ENCODE results near the gene WWOX.

The WWOX gene

DNA sequence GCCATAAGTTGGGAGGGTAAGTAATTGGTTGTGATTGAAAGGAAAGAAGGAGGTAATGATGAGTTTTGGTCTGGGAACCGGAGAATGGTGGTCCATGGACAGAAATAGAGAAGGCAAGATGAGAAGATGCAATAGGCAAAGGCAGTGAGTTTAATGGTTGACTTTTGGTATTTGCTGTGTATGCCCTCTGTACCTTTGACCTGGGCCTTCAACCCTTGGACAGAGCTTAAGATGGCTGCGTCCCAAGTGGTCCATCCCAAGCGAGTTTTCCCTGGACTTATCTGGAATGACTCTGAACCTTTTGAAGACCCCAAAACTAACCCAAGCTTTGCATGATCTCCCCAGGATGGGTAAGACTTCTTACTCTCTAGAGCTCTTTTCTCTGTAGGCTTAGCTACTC, 836.6 kb downstream of the WWOX start:
- no peak for DNase-seq

DNA sequence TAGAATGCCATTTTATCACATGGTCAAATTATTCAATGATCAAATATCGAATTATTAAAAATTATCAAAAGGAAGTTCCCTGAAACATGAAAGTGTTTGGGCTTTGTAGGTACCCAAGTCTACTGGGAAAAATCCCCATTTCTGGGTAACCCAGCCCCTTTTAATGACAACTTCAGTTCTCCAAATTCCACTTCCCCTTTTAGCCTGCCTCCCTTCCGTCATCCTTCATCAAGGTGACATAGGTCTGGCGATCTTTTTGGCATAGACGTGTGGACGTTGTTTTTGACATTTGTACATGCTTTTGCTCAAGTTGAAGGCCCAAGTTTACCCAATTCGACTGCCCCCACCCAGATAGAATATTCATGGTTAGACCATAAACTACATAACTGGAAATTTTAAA, 840.1 kb downstream of the WWOX start:
- DNase-seq: no peak

DNA sequence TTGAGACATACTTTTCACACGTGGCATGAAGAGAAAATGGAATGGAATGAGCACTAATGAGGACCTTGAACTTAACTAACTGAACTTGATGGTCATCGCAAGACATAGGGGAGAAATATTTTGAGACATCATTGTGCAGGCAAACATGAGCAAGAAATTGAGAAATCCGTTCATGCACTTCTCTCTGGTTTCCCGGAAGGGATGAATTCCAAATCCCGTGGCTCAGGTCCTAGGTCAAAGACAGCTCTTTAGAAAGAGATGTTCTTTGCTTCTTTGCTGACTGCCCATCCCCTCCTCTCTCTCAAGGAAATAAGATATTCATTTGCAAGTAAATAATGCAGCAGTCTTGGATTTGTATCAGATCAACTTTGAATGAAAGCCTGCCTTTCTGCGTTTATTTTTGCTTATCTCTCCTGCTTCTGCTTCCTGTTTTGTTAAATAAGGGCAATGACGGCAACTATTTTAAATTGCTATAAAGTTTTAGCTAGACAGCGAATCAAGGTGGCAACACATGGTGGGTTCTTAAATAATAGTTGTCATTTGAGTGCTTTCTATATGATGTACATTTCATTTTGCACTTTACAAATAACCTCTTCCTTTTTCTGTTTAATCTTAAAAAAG, 843.3 kb downstream of the WWOX start:
- no peak for DNase-seq

DNA sequence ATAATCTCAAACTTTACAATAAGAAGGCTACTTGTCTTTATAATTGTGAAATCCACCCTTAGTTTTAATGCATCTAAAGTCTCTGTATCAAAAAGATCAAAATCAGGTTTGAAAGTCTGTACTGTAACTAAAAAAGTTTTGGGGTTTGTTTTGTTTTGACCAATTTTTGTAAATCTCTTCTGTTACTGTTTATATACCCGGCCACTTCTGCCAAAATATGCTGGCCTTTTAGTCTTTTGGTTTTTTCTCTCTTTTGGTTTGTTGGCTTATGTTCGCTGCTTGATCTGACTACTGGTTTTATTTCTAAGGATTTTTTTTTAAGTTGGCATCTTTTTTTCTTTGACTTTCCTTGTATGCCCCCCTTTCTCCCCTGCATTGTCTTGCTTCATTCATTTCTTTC, 845.9 kb downstream of the WWOX start:
- no peak for DNase-seq

DNA sequence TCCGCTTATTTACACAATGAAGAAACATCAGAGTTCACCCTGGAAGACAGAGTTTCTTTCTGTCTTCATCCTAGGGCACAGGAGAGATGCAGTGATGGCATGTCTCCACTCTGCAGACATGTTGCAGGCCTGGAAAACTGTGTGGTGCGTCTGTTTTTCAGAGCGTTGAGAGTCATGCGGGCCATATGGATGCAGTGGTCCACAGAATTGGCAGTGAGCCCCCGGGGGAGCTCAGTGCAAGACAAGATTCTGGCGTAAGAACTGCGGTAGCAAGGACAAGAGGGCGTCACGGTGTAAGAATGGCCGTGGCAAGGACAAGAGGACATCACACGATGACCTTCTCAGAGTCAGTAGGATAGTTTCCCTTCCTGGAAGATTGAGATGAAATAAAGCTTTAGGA, 847.1 kb downstream of the WWOX start:
- no peak for DNase-seq

DNA sequence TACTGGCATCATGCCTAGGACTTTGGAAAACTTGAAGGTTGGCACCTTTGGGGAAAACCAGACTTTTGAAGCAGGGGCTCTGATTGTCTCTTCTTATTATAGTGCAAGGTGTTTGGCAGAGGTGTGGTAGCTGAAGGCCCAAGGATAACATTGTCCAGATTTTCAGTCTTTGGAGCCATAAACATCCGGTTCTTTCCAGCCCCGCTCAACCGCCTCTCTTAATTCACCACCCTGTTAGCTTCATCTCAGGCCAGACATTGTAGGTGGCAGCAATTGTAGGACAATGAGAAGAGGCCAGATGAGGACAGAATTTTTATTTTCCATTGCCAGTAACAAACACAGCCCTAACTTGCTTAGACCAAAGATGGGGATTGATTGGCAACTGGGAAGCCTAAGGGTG, 851.3 kb downstream of the WWOX start:
- no peak for DNase-seq

DNA sequence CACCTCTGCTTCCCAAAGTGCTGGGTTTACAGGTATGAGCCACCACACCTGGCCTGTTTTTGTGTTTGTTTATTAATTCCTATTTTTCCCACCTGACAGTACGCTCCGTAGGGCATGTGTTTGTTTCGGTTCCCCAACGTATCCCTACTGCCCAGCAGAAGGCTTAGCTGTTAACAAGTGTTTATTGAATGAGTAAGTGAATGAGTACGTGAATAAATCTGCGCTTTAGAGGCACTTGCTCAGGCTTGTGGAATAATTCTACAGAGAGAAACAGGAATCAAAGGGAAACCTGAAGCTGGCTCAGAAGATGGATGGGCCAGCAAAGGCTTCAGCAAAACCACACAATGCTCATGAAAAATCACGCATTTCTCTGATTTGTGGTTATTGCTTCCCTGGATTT, 853.2 kb downstream of the WWOX start:
- no peak for DNase-seq

DNA sequence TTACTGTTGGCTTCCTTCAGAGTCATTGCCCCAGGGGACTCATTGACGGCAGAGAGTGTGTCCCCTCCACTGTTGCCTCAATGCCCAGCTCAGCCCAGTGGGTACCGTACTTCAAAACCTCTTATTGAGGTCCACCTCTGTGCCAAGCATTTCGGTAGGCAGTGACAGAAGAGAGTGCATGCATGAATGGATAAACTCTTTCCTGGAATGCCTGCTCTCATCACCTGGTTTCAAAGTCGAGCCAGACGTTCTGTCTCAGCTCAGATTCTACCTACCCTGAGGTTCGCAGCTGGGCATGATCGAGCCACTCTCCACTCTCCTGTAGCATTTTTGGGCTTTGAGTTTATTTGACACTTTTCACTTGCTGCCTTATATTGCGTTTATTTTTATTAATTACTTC, 854.1 kb downstream of the WWOX start:
- DNase-seq: no peak

DNA sequence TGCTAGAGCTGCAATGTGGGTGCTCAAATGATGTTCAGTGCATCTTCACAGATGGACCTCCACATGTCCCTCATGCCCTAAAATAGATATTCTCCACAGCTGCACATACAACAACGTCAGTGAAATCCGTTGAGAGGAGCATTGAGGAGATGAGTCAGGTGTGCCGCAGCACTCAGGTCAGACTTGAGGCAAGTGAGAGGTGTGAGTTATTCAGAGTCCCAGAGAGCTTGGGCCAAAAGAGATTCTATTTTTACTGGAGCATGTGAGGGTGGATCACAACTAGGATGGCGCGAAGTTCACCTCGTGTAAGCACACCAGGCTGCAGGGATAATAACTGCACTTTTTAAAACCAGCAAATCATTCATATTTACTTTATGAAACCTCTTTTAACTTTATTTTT, 855.8 kb downstream of the WWOX start:
- DNase-seq: no peak

DNA sequence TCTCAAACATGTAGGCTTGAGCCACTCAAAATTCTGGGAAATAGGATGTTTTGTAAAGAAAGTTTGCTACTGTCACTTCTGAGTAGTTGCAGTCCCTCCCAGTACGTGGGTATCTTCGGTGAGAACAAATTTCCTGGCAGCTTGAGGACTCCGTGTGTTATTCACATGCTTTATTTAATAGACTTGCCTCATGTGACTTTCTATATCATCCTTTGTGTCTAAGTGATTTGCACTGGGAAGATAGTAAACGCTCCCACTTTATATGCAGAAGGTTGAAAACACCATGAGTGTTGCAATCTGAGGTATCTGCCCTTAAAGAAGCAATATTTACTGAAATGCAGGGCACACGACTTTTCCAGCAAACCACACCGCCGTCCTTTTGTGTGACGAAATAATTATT, 857.4 kb downstream of the WWOX start:
- no peak for DNase-seq

DNA sequence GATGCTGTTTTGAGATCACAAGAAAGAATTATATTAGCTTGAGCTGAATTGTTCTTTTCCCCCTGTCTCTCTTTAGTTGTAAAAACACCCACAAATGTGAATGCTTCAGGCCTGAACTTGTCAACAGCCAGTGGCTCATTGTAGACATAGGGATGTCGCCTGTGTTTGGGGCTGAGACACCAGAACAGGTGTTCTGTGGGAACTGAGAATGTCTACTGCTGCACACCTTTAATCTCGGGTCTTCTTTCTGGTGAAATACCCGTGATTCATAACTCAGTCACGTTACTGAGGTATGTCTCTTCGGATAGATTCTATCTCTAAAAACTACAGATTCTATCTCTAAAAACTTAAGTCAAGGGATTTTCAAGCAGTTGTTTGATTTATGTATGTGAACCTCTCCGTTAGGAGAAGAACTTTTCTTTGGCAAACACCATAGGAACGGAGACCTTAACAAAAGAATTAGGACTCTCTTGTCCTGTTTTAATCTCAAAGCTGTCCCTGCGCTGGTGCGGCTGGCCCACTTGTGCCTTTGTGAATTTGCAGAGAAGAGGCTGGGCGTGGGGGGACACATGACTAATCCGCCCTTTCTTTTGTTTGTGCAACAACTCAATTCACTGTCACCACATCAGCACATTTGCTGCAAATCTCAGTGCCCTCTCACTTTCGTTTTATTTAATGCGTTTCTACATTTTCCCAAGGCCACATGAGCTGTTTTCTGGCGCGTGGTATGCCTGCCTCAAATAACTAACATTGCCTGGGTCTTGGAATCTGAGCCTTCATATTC, 858.1 kb downstream of the WWOX start:
- DNase-seq: no peak

DNA sequence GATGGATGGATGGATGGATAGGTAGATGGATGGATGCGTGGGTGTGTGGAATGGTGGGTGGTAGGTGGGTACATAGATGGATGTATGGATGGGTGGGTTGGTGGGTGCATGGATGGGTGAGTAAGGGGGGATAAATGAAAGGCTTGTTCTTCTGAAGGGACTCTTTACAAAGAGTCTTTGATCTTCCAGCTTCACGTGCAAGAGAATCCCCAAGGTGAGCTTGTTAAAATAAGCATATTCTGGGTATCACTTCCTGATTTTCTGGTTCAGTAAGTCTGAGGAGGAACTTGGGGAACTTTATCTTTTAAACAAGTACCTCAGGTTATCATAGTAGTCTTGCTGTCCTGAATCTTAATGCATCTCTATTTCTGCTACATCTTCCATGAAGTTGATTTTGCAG, 862.0 kb downstream of the WWOX start:
- DNase-seq: no peak

DNA sequence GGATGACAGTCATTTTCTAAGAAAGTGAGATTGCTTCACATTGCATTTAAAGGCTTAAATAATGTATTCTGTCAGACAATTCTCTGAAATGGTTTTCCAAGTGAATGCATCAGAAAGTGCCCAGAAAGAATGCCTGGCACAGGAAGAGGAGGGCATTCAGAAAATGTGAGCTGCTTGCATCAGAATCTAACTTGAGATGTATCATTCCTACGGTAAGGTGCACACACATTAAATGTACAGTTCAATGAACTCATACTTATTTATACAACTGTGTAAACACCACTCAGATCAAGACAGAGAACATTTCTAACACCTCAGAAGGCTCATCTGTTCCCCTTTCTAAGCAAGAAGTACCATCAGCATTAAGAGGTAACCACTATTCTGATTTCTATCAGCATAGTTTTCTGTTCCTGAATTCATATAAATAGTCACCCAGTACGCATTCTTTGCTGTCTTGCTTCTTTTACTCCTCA, 863.0 kb downstream of the WWOX start:
- DNase-seq: no peak

DNA sequence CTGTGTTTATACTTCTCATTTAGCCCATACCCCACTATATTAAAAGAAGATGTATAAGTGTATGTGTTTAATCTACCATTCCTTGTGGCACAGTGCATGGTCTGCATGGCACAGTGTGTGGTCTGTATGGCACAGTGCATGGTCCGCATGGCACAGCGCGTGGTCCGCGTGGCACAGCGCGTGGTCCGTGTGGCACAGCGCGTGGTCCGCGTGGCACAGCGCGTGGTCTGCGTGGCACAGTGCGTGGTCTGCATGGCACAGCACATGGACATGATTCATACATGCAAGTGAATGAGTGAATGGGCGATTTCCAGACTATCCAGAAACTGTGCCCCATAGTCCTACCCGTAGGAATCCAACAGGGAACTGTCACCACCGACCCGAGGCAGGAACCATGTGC, 868.5 kb downstream of the WWOX start:
- DNase-seq: no peak

DNA sequence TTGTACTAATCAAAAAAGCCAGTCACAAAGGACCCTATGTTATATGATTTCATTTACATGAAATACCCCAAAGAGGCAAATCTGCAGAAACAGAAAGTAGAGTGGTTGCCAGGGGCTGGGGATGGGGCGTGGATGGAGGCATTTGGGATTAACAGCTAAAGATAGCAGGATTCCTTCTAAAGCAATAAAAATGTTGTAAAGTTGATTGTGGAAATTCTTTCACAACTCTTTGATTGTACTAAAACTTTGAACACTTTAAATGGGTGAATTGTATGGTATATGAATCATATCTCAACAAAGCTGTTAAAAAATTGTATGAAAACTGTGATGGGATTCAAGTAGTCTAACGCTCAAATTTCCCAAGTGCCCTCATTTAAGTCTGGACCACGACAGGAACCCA, 870.3 kb downstream of the WWOX start:
- DNase-seq: no peak

DNA sequence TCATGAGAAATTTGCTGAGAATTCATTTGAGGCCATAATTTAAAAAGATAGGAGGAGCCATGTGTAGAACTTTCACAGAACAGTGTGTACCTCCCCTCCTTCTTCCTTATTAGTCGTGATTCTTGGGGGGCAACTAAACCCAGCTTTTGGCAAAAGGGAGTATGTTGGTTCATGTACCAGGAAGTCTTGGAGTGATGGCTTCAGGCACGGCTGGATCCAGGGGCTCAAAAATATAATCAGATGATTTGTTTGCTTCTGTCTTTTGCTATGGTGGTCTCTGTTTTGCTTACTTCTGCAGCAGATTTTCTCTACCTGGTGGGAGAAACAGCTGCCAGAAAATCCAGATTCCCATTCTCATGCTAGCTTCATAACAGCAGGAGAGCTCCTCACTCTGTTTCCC, 871.2 kb downstream of the WWOX start:
- no peak for DNase-seq

DNA sequence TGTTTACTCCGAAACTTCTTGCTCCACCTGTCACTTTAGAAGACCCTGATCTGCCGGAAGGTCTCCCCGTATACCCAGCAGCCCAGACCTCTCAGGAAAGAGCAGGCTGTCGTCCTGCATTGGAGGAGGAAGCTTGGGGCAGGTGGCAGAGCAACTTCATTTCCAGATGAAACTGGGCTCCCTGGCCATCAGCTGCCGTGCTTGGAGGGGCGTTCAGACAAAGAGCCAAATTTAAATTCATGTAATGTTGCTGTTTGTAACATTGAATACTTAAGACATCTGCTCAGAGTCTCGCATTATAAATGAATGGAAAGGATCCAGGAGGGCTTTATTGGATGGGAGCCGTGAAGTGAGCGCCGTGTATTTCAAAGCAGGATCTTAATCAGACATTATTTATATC, 872.6 kb downstream of the WWOX start:
- no peak for DNase-seq

DNA sequence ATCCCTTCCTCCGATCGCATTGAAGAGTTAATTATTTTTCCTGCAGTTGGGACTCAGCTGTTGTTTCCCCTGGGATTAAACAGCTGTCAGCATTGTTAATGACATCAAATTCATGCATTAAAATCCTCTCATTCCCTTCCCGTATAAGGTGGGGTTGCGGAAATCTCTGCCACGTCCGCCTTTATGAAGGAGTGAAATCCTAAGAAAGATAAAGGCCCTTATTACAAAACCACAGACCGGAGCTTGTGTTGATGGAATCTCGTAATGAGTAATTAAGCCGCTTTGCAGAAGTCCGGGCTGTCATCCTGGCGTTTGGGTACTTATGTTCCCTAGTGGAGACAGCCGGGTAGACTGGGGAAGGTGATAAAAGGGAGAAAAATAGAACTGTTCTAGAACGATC, 873.5 kb downstream of the WWOX start:
- DNase-seq: no peak

DNA sequence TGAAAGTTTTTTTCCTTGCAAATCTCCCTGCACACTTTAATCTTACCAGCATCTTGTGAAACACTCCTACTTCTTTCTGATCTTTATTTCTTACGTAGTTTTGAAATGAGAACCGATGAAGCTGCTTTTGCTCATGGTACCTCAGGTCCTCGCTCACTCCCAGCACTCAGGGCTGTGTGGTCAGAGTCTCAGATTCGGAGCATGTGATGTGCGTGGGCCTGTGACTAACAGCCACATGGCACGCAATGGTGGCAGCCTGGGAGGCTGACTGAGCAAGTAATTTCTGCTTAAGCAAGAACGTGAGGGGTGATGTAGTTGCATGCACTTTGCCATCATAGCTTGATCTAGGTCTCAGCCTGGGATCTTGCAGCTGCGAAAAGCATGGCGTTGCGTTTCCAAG, 876.8 kb downstream of the WWOX start:
- DNase-seq: no peak

DNA sequence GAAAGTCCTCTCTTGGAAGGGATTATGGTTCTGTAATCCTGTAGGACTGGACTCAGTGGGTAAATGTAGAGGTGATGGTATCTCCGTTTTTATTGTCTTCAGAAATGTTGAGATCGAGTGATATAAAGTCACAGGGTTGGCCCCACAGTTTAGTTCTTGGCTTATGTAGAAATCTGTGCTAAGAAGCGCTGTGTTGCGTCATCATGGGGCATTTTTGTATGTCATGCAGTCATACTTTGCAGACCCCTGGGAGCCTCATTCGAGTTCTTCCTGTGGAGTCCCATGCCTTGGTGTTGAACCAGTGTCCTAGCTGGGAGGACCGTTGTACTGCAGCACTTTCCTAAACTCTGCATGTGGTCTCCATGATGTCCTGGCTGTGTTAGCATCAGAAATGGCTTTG, 881.4 kb downstream of the WWOX start:
- DNase-seq: no peak

DNA sequence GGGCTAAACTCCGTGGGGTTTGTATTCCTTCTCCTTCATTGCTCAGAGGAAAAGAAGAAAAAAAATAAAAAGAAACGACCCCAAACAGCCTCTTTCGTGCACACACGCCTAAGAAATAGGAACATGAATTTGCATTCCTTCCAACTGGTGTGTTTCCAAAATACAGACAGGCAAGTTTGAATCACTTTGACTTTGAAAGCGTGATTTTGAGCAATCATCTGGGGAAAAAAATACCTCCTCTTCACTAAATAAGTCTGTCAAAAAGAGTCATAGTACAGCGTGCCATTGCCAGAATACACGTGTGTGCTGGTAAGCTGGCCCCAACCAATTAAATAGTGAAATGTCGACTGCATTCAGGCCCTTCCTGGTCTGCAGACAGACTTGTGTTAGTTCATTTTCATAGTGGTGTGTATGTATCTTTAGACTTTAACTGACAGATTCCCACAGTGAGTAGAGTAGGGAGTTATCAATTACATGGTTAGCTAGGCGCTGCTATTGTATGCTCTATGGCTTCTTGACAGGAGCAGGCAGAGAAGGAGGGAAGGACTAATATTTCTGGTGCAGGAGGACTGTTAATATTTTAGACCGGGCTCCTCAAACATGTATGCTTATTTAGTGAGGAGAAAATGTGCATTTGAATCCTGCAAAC, 882.8 kb downstream of the WWOX start:
- no peak for DNase-seq

DNA sequence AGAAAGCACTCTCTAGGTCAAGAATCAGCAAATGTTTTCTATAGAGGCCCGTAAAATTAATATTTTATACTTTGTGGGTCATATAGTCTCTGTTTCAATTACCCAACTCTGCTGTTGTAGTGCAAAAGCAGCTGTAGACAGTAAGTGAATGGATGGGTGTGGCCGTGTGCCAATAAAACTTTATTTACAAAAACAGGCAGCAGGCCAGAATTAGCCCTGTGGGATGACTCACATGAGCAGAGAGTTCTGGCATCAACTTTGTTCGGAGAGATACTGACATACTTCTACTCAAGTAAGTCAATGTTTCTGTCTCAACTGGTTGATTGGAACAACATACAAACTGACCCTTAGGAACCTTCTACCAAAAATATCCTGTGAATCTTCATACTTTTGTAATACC, 884.9 kb downstream of the WWOX start:
- DNase-seq: no peak

DNA sequence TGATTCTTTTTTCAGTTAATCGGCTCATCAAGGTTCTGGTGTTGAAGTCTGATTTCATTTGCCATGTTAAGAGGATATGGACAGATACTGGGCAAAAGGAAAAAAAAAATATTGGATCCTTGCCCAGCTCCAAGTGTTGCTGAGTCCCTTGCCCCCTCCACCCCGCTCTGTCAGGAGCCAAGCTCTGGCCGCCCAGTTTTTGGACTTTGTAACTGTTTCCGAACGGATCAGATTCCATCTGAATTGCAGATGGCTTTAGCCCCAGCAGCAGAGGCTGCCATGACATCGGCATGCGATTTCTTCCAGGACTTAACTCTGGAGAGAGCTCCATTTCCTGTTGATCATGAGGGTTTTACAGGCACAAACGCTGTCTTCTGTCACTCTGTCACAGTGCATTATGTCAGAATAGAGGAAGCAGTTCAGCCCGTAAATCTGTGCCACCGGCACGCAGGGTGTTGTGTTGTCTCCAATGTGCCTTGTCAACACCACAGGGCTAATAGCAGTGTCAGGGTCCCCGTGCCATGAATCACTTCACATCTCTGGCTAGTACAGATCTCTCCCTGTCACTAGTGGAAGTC, 885.5 kb downstream of the WWOX start:
- DNase-seq: no peak

Data from stimulated activated naive CD4-positive, alpha-beta T cell (primary cell).